ENCODE results near the gene TMEM97. TPM values are rescaled to one million over a fixed set of nuclear protein-coding genes. Genes with fewer than 3 reads are reported as not detected.

The TMEM97 gene
- polyA plus RNA-seq, 1 donor from 2014 or later: 16.9 TPM

DNA sequence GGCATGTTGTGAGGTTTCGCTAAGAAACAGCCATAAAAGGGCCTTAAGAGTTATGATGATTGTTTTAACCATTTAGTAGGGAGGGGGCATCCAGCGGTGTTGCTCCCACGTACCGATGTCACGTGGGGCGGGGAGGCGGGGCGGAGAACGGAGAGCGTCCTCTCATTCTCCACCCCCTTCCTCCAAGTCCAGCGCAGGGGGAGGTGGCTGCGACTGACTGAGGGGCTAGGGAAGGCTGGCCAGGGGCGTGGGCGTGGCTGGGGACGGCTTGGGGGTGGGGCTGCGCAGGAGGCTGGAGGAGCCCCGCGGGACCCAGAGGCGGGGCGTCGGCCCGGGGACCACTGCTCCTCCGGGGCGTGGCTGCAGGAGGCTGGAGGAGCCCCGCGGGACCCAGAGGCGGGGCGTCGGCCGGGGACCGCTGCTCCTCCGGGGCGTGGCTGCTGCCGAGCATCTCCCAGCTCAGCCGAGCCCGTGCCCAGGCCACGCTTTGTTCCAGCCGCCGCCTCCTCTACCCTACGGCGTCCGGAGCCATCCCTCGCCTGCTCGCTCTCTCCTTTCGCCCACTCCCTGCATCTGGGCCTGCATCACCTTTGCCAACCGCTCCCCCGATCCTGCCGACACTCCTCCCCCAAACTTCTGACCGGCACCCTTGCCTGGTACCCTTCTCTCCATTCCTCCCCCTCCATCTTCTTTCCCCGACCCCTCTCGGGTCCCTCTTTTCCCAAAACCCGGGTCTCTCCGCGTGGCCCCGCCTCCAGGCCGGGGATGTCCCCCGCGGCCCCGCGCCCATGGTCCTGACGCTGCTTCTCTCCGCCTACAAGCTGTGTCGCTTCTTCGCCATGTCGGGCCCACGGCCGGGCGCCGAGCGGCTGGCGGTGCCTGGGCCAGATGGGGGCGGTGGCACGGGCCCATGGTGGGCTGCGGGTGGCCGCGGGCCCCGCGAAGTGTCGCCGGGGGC is 52.5 kb downstream of the TMEM97 start, which contains the start of gene SARM1:
TSS of gene SARM1 (plus strand) at position 450 of the 958 bp plus-strand sequence. CDS start at position 789, 339 bp downstream.
- Histone ChIP-seq H3K9me3 (ENCODE audit: low read length) (no peaks in the 10 kb centered on the region), H3K36me3 (ENCODE audit: insufficient read depth, low read length) (no peaks in the 10 kb centered on the region), H3K27me3 (ENCODE audit: insufficient read depth, low read depth, low read length) (no peaks in the 10 kb centered on the region), H4K20me1 (ENCODE audit: insufficient read depth) (no peaks in the 10 kb centered on the region), H3K4me3 (ENCODE audit: low read length) (peak within 1 kb of the TSS; percentile 95), H3K79me2 (replicated peaks; ENCODE audit: insufficient read depth, low read length) (peaks cover 19% of the 10 kb centered on the region), H3K9ac (ENCODE audit: low read length) (peak within 1 kb of the TSS; percentile 99), H3K4me2 (ENCODE audit: low read length) (peak within 1 kb of the TSS; percentile 98), H3K9me2 (ENCODE audit: insufficient read depth, low read length) (no peaks in the 10 kb centered on the region), H2AFZ (ENCODE audit: low read depth, low read length) (peak within 1 kb of the TSS; percentile 98), H3F3A (ENCODE audit: insufficient read depth, low read length, poor library complexity, severe bottlenecking) (peaks cover 3% of the 10 kb centered on the region), H3K27ac (ENCODE audit: low read length) (peak within 1 kb of the TSS; percentile 96)
- TF ChIP-seq TAF1 (IDR thresholded peaks at IDR 0.05; ENCODE audit: low read depth) (peak; percentile 48), RAD21 (conservative IDR thresholded peaks at IDR 0.05) (no peak), EZH2 (IDR thresholded peaks at IDR 0.05; ENCODE audit: borderline replicate concordance, insufficient read depth, low read length, poor library complexity, severe bottlenecking) (no peak), SMC3 (conservative IDR thresholded peaks at IDR 0.05; ENCODE audit: poor library complexity) (no peak), POLR2AphosphoS5 (IDR thresholded peaks at IDR 0.05) (peak; percentile 84), MXI1 (conservative IDR thresholded peaks at IDR 0.05; ENCODE audit: poor library complexity, severe bottlenecking) (no peak)
- TF ChIP-seq, protein P1, sequence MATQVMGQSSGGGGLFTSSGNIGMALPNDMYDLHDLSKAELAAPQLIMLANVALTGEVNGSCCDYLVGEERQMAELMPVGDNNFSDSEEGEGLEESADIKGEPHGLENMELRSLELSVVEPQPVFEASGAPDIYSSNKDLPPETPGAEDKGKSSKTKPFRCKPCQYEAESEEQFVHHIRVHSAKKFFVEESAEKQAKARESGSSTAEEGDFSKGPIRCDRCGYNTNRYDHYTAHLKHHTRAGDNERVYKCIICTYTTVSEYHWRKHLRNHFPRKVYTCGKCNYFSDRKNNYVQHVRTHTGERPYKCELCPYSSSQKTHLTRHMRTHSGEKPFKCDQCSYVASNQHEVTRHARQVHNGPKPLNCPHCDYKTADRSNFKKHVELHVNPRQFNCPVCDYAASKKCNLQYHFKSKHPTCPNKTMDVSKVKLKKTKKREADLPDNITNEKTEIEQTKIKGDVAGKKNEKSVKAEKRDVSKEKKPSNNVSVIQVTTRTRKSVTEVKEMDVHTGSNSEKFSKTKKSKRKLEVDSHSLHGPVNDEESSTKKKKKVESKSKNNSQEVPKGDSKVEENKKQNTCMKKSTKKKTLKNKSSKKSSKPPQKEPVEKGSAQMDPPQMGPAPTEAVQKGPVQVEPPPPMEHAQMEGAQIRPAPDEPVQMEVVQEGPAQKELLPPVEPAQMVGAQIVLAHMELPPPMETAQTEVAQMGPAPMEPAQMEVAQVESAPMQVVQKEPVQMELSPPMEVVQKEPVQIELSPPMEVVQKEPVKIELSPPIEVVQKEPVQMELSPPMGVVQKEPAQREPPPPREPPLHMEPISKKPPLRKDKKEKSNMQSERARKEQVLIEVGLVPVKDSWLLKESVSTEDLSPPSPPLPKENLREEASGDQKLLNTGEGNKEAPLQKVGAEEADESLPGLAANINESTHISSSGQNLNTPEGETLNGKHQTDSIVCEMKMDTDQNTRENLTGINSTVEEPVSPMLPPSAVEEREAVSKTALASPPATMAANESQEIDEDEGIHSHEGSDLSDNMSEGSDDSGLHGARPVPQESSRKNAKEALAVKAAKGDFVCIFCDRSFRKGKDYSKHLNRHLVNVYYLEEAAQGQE (IDR thresholded peaks at IDR 0.05; ENCODE audit: borderline replicate concordance): peak; percentile 37

DNA sequence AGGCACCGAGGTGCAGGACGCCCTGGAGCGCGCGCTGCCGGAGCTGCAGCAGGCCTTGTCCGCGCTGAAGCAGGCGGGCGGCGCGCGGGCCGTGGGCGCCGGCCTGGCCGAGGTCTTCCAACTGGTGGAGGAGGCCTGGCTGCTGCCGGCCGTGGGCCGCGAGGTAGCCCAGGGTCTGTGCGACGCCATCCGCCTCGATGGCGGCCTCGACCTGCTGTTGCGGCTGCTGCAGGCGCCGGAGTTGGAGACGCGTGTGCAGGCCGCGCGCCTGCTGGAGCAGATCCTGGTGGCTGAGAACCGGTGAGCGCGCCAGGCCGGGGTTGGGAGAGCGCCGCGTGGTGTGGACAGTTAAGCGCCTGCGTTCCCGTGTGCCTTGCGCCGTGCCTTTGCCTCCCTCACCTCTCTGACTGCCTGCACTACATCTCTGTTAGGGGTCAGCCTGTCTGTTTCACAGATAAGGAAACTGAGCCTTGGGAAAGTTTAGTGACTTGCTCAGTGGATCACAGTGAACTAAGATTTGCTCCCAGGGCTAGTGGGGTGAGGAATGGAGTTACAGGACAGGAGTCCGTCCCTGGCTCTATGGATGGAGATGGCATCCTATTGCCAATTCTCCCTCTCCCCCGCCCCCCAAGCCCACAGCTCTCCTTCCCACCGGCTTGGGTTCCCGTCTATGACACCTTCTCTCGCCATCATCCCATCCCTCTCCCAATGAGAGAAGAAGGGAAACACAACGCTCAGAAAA is 53.4 kb downstream of the TMEM97 start:
- Histone ChIP-seq H3K27me3 (ENCODE audit: insufficient read depth, low read depth, low read length) (no peaks in the 10 kb centered on the region), H3K9ac (ENCODE audit: low read length) (peak overlapping the region; percentile 99), H3K9me2 (ENCODE audit: insufficient read depth, low read length) (no peaks in the 10 kb centered on the region), H3K27ac (ENCODE audit: low read length) (peak overlapping the region; percentile 96), H3K9me3 (ENCODE audit: low read length) (no peaks in the 10 kb centered on the region), H3K36me3 (ENCODE audit: insufficient read depth, low read length) (no peaks in the 10 kb centered on the region), H4K20me1 (ENCODE audit: insufficient read depth) (no peaks in the 10 kb centered on the region), H3K4me2 (ENCODE audit: low read length) (peak overlapping the region; percentile 92), H3F3A (ENCODE audit: insufficient read depth, low read length, poor library complexity, severe bottlenecking) (peaks cover 3% of the 10 kb centered on the region), H3K4me3 (ENCODE audit: low read length) (peak overlapping the region; percentile 95), H3K79me2 (replicated peaks; ENCODE audit: insufficient read depth, low read length) (peaks cover 19% of the 10 kb centered on the region), H2AFZ (ENCODE audit: low read depth, low read length) (peak overlapping the region; percentile 60)
- TF ChIP-seq, protein P2, sequence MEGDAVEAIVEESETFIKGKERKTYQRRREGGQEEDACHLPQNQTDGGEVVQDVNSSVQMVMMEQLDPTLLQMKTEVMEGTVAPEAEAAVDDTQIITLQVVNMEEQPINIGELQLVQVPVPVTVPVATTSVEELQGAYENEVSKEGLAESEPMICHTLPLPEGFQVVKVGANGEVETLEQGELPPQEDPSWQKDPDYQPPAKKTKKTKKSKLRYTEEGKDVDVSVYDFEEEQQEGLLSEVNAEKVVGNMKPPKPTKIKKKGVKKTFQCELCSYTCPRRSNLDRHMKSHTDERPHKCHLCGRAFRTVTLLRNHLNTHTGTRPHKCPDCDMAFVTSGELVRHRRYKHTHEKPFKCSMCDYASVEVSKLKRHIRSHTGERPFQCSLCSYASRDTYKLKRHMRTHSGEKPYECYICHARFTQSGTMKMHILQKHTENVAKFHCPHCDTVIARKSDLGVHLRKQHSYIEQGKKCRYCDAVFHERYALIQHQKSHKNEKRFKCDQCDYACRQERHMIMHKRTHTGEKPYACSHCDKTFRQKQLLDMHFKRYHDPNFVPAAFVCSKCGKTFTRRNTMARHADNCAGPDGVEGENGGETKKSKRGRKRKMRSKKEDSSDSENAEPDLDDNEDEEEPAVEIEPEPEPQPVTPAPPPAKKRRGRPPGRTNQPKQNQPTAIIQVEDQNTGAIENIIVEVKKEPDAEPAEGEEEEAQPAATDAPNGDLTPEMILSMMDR (IDR thresholded peaks at IDR 0.05; ENCODE audit: poor library complexity, severe bottlenecking): peak; percentile 23
- TF ChIP-seq, protein P1 (IDR thresholded peaks at IDR 0.05; ENCODE audit: borderline replicate concordance): peak; percentile 6
- TF ChIP-seq MXI1 (conservative IDR thresholded peaks at IDR 0.05; ENCODE audit: poor library complexity, severe bottlenecking) (peak; percentile 81), POLR2AphosphoS5 (IDR thresholded peaks at IDR 0.05) (peak; percentile 35), RAD21 (conservative IDR thresholded peaks at IDR 0.05) (no peak)

Measured in neural cell (in vitro differentiated cells).